GM19351 (cell line): Measurements from ENCODE around the gene DLGAP5.
A peak's percentile ranks its signal among the peaks of the same experiment; 100 is the strongest.

Experiments
- ATAC-seq: cut with Tn5 transposase; IDR thresholded peaks from one replicate; pipeline ENCODE4 v1.9.1; 2021; ENCODE audit warnings: mild to moderate bottlenecking, moderate library complexity; ENCODE audit not compliant: unreplicated experiment

DLGAP5 gene, protein sequence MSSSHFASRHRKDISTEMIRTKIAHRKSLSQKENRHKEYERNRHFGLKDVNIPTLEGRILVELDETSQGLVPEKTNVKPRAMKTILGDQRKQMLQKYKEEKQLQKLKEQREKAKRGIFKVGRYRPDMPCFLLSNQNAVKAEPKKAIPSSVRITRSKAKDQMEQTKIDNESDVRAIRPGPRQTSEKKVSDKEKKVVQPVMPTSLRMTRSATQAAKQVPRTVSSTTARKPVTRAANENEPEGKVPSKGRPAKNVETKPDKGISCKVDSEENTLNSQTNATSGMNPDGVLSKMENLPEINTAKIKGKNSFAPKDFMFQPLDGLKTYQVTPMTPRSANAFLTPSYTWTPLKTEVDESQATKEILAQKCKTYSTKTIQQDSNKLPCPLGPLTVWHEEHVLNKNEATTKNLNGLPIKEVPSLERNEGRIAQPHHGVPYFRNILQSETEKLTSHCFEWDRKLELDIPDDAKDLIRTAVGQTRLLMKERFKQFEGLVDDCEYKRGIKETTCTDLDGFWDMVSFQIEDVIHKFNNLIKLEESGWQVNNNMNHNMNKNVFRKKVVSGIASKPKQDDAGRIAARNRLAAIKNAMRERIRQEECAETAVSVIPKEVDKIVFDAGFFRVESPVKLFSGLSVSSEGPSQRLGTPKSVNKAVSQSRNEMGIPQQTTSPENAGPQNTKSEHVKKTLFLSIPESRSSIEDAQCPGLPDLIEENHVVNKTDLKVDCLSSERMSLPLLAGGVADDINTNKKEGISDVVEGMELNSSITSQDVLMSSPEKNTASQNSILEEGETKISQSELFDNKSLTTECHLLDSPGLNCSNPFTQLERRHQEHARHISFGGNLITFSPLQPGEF

DNA sequence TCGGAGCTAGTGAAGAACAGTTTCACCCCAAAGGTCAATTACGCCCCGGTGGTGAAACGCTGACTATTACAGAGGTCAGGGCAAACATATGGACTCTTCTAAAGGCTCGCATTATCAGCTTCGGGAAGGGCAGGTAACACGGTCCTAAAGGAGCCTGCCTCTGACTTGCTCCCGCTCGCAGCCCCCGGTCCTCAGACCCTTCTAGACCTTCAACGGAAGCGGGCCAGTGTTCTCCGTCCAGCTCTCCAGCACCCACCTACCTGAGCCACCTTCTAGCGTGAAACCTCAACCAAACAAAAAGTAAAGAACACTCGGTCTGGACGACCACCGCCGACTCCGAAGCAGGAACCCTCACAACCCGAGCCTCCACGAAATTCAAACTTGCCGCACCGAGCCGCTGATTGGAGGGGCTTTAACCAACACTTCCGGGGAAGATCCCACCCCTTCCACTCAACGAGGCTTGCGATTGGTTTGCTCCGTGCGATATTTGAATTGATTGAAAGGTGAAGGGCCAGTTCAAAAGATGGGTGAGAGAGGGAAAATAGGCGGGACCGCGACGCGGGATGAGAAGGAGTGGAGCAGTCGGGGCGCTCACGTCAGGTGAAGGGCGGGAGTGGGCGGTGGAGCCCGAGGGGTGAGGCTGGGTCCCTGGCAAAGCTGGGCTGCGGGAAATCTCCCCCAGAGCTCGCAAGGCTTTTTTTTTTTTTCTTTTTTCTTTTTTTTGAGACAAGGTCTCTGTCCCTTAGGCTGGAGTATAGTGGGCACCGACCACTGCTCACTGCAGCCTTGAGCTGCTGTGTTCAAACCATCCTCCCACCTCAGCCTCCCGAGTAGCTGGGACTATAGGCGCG lies at the start of gene DLGAP5:
Gene DLGAP5, minus strand, starts transcription at position 383 of the 851 bp plus-strand sequence. CDS start 2,406 bp downstream, outside the sequence.
- peak; percentile 96 for ATAC-seq

DNA sequence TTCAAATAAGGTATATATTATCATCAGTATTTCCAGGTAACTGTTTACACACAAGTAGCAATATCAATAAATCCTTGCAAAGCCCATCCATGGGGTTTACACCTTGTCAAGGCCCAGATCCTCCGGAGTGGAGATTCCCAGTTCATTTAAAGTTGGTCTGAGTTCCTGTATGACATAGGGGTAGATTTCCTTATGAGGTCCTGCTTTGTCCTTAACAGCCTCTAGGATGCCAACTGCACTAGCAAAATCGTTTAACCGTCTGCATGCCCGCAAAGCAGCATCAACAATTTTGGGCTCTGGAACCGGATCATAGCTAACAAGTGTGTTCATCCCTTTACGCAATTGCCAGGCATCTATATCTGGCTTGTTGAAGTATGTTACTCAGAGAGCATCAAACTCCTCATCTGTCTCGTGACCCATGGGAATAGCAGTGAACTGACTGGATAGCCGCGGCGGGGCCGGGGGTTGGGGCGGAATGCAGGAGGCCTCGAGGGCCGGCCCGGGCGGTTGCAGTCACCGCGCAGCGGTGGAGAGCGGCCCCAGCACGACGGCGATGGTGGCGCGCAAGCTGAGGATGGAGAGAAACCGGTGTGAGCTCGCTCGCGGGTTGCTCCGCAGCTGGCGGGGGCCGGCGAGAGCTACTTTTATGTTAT lies 49.3 kb upstream of the DLGAP5 start:
- no peak for ATAC-seq

DNA sequence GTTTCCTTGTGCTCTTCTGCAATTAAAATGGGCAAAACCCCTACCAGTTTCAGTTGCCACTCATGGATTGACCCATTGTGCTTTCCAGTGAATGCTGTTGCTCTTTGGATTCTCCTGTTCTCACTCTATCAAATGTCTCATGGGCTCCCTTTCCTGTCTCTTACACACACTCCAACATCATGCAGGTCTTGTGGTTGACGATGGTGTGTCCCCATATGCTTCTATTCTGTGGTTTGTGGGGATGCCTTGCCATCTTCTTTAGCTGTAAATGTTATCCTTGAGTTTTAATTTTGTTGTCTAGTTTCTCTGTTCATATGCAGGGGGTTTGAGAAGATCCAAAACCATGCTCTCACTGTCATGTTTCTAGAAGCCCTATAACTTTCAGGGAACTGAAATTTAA lies 47.9 kb upstream of the DLGAP5 start:
- ATAC-seq = no peak

DNA sequence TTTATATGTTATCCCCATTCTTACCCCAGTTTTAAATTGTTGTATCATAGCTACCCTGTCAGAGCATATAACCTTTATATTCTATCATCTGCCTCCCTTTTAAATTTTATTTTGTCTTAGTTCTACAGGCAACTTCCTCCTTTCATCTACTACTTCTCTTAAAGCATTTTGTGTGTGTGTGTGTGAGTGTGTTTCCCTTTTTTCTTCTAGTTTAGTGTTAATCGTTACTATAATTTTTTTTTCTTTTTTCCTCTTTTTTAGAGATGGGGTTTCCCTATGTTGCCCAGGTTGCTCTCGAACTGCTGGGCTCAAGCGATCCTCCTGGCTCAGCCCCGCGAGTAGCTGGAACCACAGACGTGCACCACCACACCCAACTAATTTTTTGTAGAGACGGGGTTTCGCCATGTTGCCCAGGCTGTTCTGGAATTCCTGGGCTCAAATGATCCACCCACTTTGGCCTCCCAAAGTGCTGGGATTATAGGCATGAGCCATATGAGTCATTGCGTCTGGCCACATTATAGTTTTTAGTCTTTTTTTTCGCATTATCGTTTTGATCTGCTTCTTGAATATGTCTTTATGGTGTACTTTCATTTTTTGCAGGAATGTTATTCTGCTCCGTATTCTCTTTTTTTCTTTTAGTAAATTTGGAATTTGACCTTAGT lies 46.8 kb upstream of the DLGAP5 start:
- ATAC-seq = no peak

DNA sequence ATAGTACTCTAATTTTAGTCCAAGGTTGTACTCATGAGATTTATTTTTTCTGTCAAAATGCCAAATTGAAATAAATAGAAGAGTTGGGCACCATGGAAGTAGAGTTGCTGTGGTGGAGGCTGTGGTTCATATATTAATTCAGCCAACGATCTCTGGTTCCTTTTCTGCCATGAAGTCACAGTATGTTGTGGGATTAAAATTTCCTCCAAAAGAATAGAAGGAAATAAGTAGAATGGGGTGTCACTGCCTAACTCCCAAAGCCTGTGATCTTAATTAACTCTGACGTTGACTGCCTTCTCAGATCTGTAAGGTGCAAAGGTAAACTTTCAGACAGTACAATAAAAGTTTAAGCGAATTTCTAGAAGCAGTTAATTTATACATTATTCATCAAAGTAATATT lies 42.2 kb upstream of the DLGAP5 start:
- ATAC-seq = no peak

DNA sequence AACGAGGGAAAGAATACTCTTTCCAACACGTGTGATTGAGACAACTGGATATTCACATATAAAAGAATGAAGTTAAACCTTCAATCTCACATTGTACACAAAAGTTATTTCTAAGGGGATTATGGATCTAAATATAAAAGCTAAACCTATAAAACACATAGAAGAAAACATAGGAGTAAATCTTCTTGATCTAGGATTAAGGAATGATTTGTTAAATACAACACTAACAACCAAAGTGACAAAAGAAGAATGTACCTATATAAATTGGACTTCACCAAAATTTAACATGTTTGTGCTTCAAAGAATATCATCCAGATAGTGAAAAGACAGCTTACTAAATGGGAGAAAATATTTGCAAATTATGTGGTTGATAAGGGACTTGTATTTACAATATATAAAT lies 36.9 kb upstream of the DLGAP5 start:
- ATAC-seq = no peak

DNA sequence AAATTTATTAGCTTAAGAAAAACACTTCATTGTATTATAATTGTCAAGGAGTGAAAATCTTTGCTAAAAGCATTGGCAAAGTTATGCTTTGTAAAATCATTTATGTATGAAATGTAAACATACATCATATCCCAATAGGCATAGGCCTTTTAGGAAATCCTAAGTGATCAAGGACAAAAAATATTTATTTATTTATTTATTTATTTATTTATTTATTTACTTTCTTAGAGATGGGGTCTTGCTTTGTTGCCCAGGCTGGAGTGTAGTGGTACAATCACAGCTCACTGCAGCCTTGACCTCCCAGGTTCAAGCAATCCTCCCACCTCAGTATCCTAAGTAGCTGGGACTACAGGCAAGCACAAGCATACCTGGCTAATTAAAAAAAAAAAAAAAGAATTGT lies 32.0 kb upstream of the DLGAP5 start:
- ATAC-seq = no peak

DNA sequence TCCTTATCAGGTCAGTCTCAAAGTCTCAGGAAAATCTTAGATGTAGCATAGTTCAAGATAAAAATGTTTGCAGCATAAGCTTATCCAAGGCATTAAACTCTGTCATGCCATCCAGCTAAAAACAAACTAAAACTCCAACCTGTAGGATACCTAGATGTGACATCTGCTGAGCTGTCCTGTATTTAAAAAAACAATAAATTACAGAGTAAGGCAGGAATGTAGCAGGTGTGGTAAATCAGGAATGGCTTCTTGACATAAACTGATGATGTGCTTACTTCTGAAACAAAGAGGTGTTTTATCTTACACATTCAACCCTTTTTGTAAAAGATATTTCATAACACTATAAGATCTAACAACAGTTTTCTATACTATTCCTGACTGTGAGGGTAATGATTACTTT lies 30.6 kb upstream of the DLGAP5 start:
- ATAC-seq = no peak

DNA sequence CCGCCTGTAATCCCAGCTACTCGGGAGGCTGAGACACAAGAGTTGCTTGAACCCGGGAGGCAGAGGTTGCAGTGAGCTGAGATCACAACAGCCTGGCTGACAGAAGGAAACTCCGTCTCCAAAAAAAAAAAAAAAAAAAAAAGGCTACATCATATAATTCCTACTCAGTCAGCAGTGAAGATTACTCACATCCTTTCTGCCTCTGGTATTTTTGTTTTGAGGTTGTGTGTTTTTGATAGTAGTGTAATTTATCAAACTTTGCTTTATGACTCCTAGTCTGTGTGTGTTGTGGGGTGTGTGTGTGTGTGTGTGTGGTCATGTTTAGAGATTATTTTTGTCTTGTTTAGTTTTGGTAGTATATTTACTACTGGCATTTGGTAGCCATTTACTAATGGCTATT lies 29.8 kb upstream of the DLGAP5 start:
- ATAC-seq = no peak

DNA sequence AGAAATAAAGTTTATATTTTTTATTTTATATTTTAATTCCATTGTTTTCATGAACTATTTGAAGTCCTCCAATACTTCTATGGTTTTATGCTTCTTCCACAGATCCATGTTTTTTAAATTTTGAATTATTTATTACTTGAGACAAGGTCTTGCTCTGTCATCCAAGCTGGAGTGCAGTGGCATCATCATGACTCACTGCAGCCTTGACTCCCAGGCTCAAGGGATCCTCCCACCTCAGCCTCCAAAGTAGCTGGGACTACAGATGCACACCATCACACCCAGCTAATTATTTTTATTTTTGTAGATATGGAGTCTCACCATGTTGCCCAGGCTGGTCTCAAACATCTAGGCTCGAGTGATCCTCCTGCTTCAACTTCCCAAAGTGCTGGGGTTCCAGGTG lies 28.8 kb upstream of the DLGAP5 start:
- ATAC-seq = no peak

DNA sequence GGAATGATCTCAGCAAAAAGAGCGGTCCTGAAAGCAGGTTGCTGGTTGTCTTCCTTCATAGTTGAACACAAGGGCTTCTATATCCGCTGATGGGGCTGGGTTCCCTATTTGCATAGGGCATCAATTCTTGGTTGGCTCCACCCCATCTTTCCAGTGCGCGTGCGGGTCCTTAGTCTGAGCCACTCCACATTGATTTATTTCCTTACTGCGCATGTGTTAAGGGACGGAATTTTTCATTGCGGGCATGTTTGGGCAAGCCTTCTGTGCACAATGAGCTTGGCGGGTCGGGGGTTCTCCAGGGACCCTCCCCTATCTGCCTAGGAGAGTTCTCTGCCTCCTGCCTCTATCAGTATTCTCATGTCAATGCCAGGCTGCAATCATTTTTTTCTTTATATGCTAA lies 21.2 kb upstream of the DLGAP5 start:
- no peak for ATAC-seq

DNA sequence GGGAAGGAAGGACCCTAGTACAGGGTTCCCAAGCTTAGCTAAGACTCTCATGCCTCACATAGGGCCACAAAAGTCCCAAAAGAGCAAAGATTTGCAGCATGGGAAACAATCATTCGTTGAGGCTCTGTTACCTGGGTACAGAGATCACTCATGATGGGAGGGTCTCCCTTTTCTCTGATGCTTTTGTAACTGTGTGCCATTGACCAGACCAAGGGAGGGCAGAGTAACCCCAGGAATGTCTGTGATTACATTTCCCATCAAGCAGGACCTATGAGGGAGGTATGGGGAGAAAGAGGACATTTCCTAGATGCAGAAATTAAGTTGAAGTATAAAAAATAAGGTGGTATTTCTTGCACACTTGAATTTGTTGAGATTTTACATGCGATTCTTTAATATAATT lies 16.4 kb upstream of the DLGAP5 start:
- no peak for ATAC-seq

DNA sequence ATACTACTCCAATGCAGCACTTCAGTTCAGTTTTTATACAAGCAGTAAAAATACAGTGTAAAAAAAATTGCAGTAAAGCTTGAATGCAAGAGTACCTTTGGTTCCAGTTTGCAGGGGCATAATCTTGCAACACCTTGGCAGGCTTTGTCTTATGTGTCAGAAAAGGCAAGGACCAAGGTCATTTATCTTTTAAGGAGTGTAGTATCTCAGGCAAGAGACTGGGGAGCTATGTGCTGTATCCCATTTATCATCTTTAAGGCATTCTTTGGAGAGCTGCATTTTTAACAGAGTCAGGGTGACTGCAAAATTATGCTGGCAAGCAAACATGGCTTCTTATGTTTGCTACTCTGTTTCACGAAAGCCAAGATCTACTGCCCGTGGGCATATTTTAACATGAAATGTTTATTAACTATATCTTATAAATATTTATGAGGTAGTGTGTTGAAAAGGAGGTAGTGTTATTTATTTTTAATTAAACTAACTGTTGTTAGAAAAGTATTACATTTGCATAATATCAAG lies 14.8 kb upstream of the DLGAP5 start:
- no peak for ATAC-seq

DNA sequence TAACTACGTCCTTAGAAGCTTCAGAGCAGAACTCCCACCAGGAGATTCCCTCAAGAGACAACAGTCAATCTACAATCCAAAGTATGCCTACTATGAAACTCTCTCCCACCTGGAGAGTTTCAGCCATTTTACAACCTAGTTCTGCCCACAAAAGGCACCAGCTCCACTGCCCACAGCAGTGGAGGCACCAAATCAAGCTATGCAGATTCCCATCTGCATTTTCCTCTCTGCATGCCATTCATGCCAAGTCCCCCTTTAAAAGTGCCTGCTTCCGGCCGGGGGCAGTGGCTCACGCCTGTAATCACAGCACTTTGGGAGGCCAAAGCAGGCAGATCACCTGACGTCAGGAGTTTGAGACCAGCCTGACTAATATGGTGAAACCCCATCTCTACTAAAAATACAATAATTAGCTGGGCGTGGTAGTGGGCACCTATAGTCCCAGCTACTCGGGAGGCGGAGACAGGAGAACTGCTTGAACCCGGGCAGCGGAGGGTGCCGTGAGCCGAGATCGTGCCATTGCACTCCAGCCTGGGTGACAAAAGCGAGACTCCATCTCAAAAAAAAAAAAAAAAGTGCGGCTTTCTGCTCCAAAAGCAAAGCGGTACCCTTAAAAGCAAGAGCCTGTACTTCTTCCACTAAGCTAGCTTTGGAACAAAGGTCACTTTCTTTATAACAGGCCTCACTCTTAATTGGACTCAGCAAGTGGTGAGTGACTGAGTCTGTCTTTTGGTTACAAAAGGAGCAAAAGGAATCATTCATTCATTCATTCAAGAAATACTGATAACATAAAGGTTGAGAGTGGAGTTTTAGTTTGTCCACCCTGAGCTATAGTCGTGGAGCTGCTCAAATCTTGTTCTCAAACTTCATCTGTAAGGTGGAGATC lies 10.1 kb upstream of the DLGAP5 start:
- ATAC-seq = no peak

DNA sequence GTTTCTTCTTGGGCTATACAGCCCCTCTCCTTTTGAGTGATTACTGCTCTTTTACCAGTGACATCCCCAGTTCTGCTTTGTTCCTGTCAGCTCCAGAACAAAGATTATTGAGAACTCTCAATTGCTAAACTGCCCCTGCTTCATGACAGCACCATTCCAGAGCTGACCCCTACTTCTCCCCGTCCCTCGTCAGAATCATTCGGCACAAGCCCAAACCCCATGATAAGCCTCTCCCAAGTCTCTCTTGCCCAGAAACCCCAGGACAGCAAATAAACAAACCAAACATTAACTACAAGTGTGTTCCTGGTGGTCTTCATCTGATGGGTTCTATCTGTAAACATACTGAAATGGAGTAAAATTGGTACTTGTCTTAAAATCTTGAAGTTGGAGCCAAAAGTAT lies 9.3 kb upstream of the DLGAP5 start:
- no peak for ATAC-seq

DNA sequence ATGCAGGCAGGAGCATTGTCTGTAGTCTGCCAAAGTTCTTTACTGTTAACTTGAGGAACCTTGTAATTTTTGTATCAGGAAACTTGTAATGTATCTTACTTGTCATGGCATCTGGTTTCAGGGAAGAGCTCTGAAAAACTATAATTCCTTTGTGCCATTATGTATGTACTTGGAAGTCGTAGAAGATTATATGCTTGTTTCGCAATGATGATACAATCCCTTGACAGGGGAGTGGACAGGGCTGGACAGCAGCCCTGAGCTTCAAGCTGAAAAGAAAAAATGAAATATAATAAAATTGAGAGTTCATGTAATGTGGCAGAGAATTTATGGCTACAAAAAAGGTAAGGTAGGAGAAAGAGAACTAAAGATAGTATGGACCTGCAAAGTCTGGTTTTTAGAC lies 7.4 kb upstream of the DLGAP5 start:
- no peak for ATAC-seq

DNA sequence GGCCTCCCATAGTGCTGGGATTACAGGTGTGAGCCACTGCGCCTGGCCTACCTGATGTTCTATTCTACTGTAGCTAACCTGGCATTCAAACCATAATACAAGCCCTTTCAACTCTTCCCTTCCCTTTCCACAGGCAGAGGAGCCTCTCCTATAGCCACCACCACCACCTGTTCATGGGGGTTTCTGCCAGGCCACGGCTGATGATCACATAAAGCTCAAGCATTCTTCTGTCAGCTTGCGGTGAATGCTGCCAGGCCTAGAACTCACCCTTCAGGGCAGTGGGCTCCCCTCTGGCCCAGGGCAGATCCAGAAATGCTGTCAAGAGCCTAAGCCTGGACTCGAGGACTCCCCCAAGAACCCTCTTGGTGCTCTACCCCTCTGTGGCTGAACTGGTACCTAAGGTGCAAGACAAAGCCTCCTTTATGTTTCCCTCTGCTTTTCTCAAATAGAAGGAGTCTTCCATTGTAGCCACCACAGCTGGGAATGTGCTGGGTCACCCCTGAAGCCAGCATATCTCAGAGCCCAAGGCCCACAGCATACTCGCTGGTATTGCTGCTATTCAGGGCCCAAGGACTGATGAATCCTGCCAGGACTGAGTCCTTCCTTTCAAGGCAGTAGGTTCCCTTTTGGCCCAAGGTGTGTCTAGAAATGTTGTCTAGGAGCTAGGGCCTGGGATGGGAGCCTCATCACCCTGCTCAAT lies 3.4 kb upstream of the DLGAP5 start:
- no peak for ATAC-seq

DNA sequence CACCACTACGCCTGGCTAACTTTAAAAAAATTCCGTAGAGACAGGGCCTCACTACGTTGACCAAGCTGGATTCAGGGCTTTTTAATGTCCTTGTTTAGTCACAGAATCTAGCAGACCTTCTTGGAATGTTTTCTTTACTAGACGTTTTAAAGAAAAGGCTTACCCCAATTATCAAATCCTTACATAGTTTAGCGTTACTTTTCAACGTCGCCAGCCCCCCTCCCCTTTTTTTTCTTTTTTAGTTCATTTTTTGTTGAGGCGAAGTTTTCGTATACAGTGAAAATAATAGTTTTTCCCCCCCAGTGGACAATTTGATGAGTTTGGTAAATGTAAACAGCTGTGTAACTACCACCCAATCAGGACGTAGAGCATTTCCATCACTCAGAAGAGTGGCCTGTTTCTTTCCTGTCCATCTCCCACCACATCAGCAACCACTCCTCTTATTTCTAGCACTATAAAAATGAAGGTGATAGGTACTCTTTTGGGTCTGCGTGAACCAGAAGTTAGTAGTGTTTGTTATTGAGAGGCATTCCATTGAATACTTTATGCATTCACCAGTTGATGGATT lies 753 bp upstream of the DLGAP5 start:
- no peak for ATAC-seq
